Measurements from ENCODE around the gene AJUBA.
A peak's percentile ranks its signal among the peaks of the same experiment; 100 is the strongest.
"Not testable (repeated sequence)": the region's sequence is repeated elsewhere in the genome, so short reads cannot be mapped to it uniquely, and the experiment has no call there.

The AJUBA gene

DNA sequence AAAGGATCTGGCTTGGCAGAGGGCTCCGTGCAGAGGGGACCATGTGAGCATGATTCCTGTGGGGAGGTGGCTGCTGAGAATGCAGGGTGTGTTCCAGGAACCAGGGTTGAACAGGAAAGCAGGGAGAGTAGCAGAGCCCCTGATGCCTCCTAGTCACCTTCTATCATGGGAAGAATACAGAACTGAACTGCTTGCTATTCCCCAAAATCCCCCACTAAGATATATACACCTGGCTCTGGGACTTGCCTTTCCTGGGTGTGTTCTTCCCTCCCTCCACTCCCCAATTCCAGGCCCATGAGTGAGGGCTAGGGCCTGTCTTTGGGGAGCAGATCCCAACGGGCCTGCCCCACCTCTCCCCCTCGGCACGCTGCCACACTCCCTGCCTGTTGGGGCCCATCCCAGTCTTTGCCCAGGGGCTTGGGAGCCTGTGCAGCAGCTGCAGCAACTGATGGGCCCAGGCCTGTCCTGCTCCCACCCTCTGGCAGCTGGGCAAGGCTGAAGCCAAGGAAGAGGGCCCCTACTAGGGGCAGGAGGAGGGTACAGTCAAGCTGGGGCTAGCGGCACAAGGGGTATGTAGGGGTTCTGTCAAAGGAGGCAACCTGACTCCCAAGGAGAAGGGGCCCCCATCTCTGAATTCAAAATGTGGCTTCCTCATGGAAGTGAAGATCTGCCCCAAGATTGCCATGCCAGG is 3.2 kb downstream of the AJUBA start:
- DNase-seq: no peak

DNA sequence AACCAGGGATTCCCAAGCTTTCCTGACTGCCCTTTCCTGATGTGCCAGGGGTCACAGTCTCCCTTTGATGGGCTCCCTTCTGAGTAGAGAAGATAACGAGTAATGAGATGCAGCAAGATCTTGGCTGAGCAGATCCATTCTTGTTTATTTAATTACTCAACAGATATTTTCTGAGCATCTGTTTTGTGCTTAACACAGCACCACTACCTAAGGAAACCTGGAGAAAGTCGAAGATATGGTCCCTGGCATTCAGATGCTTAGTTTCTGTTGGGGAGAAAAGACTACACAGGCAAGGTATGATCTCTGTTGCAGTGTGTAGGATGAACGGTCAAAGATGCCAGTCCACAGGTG is 3.9 kb downstream of the AJUBA start:
- DNase-seq: no peak

DNA sequence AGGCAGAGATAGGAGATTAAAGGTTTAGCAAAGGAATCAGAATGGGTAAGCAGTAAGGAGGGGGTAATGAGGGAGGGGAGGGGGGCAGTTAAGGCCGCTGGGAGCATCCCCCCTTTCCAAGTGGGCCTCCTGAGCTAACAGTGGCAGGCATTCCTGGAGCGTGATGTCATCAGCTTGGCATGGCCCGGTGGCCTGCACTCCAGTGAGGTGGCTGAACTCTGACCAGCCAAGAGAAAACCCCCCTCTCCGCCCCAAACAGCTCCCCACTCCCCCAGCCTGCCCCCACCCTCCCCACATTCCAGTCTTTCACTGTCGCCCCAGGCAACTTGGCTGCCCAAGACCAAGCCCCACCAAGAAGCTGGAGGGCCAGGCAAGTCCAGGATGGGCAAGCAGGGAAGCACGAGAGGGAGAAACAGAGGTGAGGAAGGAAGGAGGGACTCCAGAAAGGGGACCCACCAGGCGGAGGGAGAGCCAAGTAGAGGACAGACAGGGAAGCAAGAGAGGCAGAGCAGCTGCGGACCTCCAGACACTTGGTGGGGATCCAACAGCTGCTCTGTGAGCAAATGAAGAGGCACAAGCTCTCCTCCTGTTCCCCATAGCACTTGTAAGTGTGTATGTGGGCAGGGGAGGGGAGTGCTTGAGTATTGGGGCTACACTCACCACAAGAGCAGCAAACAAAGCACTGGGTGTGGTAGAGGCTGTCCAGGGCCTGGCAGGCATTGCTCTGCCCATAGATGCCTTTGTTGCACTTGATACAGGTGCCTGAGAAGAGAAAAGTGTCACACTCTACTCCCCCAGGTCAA is 4.5 kb downstream of the AJUBA start:
- no peak for DNase-seq

DNA sequence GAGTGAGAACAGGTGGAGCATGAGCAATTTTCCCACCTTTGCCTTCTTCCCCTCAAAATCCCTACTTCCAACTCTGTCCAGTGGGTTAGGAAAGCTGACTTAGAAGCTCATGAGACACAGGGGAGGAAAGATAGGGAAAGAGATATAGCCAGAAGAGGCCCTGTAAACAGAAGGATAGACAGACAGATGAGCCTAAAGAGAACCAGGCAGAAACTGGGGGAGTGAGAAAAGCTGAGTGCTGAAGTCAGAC is 5.0 kb downstream of the AJUBA start:
- DNase-seq: no peak

DNA sequence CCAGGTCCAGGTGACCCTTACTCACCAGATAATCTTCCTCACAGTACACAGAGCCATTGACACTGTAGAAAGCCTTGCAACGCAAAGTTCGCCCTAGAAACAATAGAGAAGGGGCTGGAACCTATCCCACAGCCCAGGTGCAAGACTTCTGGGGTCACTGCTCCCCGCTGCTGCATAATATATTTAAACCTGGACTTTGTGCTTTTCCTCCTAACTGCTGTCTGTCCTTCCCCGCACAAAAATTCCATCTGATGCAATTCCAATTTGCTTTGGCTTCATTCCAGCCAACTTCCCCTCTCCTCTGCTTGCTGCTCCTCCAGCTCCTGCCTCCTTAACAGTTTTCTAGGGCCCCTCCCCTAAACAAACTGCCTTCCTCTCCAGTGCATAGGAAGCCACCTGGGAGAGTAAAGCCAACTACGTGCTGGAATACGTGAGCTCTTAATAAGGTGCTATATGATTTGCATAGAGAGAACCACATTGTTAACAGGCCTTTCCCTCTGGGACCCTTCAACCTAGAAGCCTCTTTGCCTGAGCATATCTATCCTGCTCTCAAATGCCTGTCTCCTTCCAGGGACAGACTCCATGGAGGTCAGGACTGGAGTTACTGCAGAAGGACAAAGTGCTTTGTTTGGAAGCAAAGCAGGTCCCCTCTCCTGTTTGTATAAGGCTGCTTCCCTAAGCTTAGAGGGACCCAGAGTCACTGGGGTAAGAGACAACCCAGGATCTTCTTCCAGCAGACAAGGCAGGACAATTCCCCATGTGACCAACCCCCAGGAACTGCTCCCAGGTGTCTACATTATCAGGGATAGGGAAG is 5.5 kb downstream of the AJUBA start:
- DNase-seq: no peak

DNA sequence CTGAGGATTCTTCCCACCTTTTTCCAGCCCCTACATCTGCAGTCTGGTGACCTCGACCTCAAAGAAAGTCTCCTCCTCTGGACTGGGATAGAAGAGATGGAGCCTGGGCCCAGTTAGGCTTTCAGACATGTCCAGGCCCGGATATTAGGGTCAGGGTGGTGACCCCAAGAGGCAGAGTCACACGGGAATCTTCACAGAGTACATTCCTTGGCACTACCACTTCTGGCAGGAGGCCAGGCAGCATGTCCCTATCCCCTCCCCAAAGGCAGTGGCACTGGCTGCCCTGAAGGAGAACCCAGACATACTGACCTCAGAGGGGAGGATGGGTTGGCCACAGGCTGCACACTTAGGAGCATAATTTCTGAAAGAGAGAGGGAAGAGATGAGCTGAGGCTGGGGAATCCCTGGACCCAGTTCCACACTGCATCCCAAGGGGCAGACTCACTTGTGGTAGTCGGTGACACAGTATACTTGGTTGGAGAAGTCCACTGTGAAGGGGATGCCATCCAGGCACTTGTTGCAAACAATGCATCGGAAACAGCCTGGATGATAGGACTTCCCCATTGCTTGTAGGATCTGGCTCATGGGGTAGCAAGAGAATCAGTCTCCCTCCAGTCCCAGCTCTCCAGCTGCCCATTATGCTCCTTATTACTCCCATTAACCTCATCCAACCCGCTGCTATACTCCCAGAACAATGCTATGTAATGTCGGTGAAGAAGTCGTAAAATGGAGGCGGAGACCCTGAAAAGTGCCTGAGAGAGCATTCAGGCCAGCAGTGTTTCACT is 7.6 kb downstream of the AJUBA start:
- no peak for DNase-seq

DNA sequence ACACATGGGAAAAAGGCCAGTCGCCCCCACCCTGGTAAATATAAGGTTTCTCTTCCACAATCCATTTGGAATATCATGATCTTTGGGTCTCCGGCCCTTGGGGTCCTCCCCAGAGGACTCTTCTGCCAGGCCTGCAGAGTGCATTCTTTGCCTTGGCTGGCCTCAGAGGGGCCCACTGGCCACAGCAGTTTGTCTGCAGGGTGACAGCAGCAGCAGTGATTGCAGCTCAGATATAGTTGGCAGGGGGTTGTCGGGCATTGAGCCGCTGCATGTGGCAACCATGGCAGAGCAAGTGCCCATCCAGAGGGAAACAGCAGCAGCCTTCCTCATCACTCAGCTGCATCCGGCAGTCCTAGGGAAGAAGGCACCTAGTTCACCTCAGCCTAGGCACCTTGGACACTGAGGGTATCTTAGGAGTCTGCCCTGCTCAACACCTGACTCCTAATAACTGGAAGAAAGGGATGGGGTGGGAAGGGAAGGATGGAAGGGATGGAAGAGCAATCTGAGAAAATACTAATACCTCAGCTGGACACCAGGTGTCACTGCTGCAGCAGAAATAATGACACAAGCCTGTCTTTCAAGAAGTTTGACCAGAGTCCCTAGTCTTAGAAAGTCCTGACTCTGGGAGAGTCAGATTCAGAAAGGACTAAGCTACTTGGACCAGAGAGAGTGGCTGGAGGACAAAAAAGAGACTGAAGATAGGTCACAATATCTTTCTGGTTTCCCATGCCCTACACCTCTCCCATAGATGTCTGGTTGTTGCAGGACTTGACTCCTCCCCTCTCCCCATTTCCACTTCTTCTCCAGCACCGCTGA is 8.9 kb downstream of the AJUBA start:
- DNase-seq: peak; percentile 41

DNA sequence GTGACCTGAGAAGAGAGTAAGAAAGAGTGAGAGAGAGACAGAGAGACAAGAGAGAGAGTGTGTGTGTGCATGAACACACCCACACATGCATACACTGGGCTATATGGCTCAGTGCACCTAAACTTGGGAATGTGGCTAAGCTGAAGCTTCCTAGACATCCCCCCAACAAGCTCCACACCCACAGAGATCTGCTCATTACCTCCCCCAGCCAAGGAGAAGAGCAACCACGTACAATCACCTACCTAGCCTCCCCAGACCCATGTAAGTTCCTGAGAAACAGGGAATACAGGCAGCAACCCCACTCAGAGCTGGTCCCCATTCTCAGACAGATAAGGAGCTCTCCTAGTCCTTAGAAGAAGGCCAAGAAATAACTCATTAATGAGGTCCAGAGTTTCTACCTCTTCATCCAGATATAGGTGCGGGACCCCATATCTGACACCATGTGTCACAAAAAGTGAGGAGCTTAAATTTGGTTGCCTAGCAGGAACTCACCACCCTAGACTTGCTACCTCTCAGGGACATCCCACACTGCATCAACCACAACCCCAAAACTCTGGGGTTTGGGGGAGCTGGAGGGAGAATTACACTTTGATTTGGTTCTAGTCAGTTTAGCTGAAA is 9.9 kb downstream of the AJUBA start:
- DNase-seq: no peak

DNA sequence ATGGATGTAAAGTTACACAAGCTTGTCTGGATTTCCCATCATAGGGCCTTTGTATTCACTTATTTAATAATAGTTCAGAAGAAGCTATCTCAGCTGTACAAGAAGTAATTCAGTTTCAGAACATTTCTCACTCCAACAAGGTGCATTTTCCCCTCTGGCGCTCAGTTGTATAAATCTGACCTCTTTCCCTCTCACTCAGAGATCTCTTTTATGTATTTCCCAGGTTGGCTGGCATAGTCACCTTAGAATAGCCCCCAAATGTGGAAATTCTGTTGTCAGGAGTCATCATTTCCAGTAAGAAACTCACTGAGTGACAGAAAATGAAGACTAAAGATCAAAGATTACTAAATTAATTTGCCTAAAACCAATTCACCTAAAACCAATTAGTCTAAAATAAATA is 11.2 kb downstream of the AJUBA start:
- no peak for DNase-seq

DNA sequence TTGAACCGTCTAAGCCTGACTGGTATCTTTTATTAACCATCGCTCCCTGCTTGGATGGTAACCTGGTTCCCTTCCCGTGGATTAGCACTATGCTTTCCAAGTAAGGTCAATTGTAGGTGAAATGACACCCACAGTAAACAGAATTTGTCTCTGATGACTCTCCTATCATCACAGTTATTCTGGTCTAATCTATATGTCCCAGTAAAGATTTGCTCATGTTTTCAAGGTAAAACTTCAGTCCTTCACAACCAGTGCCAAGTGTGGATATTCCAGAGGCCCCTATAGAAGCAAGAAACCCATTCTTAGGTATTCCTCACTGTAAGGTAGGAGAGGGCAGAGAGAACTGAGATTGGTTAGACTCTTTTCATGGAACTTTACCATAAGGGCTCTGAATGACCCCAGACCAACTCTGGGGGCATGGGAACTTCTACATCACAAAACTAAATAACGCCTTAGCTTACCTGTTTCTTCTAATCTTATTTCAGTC is 15.5 kb downstream of the AJUBA start:
- no peak for DNase-seq

DNA sequence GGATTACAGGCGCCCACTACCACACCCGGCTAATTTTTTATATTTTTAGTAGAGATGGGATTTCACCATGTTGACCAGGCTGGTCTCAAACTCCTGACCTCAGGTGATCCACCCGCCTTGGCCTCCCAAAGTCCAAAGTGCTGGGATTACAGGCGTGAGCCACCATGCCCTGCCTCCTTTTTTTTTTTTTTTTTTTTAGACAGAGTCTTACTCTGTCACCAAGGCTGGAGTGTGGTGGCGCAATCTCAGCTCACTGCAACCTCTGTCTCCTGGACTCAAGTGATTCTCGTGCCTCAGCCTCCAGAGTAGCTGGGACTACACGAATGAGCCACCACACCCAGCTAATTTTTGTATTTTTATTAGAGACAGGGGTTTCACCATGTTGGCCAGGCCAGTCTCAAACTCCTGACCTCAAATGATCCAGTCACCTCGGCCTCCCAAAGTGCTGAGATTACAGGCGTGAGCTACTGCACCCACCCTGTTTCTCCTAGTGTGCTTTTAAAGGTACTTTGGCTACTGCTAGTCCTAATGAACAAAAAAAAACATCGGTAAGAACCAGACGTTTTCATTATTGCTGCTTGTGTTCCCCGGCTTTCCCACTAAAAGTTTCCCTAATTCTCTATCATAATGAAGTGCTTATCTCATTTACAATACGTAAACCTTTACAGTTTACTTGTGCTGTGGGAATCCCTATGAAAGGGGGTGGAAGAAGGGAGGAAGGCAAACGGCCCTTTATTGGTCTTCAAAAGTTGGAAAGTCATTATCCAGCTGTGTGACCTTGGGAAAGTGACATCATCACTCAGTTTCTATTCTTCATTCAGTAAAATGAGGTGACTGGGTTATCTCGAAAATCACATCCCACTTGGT is 16.2 kb downstream of the AJUBA start:
- DNase-seq: not testable (repeated sequence)

DNA sequence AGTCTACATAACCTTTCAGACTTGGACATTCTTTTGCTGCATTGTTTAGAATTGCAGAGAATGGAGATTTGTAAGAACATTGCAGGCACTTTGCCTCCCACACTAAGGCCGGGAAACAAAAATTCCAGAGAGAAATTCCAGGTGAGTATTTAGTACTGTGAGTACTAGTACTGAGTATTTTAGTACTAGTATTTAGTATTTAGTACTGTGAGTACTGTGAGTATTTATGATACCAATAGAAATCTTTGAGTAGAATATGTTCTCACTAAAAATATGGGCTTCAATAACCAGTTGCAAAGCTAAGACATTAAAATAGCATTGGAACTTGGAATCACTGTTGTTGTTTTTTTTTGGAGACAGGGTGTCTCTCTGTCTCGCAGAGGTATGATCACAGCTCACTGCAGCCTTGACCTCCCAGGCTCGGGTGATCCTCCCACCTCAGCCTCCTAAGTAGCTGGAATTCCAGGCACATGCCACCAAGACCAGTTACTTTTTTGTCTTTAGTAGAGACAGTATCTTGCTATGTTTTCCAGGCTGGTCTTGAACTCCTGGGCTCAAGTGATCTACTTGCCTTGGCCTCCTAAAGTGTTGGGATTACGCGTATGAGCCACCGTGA is 20.2 kb downstream of the AJUBA start:
- DNase-seq: no peak

DNA sequence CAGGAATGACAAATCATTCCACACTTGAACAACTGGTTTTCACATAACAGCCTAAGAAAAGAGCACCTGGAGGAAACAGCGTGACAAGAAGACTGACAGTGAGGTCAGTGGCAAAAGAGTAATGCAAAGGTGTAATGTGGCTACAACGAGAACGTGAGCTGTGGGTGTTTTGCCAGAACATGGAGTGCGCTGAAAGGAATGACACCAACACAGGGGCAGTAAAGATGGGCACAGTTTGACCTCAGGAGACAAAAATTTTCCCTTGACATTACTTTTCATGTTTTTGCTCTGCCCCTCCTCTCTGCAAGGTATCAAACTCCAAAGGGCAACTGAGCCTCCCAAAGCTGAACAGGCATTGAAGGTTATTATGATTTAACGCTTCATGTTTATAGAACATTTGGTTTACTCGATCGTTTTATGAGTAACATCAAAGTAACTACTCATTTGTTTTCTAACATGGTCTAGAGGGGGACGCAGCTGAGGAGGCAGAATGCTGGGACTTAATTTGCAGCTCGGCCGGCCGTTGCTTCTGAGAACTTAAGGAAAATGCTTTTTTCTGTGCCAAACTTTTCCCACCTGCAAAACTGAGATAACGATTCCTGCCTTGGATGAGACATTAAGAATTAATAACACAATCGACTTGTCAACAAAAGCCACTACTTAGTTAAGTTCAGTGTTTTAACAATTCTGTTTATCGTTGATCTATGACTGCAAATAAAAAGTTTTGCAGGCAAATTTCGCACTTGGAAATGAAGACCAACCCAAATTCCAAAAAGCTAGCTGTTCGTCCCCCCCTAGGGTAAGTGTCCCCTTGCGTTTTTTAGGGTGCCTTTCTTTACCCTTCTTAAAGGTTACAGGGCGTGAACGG is 26.4 kb downstream of the AJUBA start:
- no peak for DNase-seq

DNA sequence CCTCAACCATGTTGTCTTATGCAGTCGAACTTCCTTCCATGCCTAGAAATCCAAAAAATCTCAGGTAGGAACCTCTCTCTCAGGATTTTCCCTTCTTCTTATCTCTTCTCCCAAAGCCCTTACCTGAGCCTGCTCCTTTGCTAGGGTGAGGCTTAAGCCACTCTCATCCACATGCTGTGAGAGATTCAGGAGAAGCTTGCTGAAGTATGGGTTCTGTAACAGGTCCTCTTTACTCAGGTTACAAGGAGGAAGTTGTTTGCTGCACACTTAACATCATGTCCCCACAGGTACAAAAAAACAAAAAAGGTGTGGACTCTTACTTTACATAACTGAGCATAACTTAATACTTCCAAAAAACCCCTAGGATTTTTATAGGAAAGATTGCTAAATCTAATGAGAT is 29.9 kb downstream of the AJUBA start:
- DNase-seq: no peak

DNA sequence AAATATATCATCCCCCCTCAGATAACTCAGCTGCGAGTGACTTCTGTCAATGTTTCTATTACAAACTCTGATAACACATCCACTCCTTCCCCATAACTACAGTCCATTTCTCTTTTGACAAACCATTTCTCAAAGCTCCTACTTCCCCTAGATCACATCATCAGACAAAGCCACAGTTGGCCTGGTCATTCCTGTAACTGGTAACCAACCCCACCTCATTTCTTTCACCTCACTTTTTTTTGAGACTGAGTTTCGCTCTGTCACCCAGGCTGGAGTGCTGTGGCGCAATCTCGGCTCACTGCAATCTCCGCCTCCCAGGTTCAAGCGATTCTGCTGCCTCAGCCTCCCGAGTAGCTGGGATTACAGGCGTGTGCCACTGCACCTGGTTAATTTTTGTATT is 30.6 kb downstream of the AJUBA start:
- DNase-seq: not testable (repeated sequence)

DNA sequence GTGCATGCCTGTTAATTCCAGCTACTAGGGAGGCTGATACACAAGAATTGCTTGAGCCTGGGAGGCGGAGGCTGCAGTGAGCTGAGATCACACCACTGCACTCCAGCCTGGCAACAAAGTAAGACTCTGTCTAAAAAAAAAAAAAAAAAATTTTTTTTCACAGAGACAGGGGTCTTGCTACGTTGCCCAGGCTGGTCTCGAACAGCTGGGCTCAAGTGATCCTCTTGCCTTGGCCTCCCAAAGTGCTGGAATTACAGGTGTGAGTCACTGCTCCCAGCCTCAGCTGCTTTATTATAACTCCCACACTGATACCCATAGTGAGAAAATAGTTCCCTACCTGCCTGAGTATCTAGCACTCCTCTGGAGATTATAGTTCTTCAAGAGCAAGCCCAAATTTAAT is 36.7 kb downstream of the AJUBA start:
- DNase-seq: no peak

DNA sequence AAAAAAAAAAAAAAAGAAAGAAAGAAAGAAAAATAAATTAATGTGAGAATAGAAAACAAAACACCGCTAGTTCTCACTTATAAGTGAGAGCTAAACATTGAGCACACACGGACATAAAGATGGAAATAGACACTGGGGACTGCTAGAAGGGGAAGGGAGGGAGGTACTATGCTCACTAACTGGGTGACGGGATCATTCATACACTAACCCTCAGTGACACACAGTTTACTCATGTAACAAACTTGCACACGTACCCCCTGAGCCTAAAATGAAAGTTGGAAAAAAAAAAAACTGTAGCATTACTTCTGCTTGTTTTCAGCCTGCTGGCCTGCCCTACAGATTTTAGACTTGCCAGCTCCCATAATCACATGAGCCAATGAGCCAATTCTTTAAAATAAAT is 42.7 kb downstream of the AJUBA start:
- DNase-seq: no peak

DNA sequence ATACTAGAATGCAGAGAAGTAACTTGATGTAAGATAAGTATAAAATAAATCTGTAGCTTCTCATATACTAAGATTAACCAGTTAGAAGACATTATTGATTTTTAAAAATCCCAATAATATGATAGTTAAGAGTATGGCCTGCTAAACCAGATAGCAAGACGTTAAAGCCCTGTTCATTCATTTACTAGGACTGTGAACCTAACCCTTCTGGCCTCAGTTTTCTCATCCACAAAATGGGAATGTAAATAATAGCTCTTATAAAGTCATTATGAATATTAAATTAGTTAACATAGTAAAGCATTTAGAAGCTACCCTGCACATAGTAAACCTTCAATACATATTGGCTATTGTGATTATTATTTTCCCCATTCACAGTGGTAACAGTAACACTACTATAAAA is 47.2 kb downstream of the AJUBA start:
- no peak for DNase-seq

DNA sequence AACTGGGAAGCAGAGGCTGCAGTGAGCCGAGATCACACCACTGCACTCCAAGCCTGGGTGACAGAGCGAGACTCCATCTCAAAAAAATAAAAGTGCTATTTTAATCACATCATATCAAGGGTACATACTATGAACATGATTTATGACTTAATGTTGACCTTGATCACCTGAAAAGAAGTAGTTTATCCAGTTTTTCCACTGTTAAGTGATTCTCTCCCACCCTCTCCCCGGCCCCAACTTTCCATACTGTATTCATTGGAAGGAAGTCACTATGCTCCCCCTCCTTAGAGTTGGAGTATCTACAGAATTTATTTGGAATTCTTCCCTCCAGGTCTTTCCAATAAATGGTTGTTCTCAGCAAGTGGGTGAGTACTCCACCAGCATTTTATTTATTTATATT is 50.2 kb downstream of the AJUBA start:
- no peak for DNase-seq
